GM19395 (cell line): ENCODE results near the gene HDAC4.

ENCODE experiments used
- ATAC-seq: cut with Tn5 transposase; IDR thresholded peaks from one replicate; pipeline ENCODE4 v1.9.1; 2021; ENCODE audit warnings: mild to moderate bottlenecking, moderate library complexity; ENCODE audit not compliant: unreplicated experiment

The HDAC4 gene

DNA sequence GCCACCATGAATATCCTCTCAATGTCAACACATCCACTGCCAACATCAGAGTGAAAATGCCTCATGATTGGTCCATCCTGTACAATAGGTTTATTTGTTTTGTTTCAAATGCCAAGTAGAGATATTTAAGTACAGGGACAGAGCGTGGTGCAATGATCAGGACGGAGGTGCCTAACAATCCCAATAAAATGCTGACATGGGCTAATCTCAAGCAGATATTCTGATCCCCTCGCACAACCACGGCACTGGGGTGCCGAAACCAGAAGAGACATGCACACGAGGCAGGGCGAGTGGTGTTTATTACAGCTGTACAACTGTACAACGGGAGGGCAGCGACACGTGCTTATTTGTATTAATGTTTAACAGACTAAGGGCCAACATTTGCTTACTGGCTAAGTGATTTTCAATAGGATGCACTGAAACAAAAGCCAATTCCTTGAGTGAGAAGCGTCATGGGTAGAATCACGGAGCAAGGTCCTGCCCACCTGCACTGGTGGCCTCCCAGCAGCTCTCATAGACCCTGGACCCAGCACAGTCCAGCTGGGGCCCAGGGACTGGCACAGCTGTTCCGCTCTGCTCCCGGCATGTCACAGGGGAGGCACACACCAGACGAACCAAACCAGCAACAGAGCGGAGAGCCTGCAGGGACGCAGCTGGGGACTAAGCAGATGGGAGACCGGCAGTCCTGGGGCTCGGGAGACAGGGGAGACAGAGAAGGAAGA, 101.4 kb downstream of the HDAC4 start:
- no peak for ATAC-seq

DNA sequence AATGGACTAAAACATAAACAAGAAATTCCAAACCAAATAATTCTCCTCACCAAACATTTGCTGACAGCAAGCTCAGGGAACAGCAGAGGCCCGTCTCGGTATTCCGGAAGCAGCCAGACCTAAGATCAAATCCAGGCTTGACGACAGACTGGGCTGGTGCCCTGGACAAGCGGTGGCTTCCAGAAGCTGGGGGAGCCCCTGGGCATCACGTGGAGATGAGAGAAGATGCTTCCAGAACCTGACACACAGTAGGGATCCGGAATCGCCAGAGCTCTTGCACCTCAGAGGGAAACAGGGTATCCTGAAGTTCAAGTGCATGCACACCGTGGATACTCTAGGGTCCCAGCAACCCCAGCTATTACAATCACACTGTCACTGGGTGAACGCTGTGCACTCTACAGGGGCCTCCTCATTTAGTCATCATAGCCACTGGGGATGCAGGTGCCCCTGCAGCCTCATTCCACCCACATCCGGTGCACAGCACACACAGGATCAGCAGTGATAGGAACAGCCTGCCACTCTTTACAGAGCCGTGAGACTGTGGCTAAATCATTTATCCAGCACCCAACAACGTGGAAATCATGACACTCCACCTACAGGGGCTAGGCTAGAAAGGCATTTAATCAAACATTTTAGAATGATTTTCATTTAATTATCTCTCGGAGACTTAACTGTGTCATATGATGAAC, 102.6 kb downstream of the HDAC4 start:
- ATAC-seq = no peak

DNA sequence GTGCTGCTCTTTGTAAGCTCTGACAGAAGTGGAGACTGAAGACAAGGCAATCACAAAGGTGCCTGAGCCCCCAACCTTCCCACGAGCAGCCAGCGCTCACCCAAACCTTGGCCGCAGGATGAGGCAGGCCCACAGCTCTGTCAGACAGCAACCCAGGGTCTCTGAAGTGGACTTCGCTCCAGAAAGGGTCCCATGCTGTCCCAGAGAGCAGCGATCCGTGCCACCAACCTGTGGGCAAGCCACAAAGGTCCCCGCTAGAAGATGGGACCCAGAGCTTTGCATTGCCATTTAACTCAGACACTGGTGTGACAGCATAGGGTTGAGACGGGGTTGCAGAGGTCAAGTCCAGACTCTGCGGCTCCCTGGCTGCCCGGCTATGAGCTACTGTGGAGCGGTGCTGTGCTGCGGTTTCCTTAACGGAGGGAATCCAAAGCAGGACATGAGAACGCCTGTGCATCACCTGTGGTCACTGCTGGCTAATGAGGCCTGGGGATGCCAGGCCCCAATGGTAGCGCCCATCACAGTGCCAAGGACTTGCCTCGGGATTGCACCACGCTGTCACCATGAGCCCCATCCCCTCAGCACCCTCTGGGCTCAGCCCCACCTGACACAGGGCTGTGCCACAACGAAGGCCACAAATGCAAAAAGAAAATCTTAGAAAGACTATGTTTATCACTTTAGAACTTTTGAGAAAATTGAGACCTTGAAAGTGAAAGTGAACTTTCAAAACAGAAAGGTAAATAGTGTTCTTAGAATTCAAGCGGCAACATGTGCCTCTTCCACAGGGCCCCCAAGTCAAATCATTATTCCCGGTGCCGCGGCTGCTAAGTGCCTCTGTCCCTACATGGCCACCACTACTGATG, 103.4 kb downstream of the HDAC4 start:
- no peak for ATAC-seq

DNA sequence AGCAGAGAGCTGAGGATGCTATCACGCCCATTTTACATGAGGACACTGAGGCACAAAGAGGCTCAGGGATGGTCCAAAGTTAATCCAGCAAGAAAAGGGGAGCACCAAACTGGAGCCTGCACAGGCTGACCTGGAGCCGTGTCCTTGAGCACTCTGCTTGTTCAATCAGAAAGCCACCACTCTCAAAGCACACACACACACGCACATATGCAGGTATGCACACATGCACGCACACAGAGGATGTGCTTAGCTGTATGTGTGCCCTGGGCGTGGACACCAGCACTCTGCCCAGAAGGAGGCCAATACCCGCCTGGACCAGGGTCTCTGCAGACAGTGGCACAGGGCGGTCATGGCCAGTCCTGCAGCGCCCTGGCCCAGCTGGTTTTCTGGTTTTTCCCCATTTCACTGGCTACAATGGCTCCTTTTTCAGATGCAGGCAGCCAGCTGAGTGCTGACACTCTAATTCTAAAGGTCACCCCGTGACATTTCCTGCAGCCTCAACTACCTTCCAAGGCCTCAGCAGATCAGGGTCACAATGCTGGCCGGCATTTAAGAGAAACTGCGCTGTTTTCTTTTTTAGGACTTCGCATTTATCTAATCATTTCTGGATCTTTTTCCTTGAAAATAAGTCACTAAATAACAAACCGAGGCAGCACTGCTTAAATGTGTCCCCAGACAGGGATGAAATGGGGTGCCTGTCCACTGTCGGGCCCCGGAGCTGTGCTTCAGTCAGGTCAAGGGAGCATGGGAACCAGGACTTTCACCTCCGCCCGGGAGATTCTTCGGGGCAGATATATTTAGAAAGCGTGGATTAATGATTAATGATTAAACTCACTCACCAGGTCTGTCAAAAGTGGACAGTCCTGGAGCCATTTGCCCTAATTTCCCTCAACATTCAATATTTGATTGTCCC, 104.5 kb downstream of the HDAC4 start:
- ATAC-seq = no peak

DNA sequence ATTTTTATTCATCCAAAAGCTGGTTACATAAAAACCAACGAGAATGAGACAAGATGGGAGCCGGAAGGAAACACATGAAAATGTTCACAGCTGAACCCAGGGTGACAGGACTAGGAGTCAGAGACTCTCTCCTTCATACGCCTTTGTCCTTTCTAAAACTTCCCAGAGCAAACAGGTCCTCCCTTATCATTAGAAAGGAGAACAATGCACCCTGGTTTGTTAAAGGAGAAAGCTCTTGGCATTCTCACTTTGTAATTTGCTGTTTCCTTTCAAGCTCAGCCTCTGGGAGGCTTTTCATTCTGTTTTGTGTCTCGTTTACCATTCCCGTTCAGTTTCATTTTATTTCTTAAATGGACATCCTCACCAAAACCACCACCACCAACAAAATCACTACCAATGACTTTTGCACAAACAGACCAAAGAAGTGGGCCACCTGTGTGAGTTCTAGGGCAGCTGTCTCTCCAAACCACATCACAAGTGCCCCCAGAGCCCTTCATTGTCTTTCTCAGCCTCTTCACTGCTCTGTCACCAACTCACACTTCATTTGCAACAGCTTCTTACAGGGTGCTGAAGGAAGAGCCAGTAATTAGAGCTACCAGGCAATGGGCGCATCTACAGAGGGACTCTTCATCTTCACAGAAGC, 105.3 kb downstream of the HDAC4 start:
- ATAC-seq = no peak

DNA sequence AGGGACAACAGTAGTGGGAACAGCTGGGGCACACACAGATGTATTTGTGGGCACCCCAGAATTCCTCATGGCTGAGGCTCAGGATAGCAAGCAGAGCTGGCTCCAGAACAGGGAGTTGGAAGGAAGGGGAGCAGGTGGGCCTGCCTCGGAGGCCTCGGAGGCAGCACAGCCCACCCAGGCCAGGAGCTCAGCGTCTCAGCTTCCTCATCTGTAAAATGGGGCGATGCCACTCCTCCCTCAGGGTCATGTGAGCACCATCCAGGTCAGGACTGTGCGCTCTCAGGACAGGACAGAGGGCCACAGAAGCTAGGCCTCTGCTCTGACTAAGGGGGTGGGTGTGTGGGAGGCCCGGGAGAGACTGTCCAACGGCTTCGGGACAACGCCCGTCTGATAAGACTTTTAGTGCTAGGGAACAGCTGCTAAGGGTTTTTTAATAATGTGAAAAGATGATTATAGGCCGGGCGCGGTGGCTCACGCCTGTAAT, 106.2 kb downstream of the HDAC4 start:
- ATAC-seq = no peak

DNA sequence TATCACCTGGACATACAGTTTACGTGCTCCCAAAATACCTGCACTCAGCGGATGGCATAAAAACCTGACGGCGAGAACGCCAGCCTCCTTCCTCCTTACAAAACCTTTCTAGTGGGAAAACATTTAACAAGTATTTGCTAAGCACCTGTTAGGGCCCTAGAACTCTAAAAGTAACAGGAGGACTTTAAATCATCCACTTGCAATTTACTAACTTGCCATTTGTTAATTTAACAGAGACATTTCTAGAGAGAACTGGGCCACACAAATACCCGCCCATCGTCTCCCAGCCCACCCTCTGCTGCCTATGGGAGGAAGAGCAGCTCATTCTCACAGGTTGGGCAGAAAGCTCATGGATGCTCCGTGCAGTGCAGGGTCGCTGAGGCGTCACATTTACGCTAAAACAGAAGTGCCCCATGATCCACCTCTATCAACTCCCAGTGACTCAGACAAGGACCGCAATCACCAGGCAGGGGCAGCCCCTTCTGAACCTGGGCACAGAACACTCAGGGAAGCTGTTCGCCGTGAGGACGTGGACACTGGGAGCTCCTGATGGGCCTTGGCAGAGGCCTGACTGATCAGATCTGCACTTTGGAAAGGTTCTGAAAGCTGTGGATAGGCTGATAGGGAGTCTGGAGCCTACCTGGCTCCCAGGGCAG, 106.9 kb downstream of the HDAC4 start:
- ATAC-seq = peak; percentile 75

DNA sequence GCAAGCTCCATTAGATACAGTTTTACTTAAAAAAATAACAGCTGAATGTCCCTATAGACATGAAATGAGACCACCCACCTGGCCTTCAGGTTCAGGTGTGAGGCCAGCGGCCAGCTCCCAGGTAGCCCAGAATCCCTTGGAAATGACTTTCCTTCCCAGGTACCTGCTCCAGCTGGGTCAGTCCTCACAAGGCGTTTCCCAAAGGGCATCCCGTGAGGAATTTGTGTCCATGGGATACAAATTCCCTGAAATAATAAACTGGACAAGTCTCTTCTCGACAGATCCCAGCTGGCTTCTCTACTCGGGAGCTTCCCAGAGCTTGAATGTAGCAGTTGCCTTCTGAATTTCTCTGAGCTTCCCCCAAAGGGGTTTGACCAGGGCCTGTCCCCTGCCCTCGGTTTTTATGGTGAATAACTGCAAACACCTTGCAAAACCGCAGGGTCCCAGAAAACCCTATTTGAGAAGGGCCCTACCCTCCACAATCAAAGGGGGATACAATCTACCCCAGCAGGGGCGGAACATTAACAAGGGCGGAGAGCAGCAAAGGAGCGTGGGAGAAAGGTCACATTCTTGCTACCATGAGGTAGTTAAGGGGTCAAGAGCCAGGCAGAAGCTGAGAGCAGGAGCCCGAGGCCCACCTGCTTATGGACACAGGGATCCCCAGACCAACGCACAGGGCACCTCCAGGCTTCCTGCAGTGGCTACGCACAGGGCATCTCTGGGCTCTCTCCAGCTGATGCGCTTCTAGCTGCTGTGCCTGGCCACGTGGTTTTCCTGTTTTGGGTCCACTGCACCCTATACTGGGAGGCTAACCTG, 107.7 kb downstream of the HDAC4 start:
- ATAC-seq = no peak

DNA sequence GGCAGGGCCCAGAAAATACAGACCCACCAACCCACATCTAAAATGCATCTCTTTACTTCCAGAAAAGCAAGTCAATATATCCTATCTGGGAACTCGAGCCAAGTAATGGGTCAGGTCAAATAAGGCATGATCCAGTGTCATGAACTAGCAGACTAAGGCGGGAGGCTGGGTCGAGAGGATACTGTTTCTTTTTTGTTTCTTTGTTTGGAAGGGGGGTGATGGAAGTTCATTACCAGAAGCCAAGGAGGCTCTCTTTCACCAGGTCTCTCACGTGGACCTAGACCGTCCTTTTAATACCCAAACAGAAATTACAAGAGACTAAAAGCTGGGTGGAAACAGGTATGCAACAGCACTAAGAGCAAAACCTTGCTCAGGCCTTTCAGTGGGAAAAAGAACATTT, 108.3 kb downstream of the HDAC4 start:
- ATAC-seq = no peak

DNA sequence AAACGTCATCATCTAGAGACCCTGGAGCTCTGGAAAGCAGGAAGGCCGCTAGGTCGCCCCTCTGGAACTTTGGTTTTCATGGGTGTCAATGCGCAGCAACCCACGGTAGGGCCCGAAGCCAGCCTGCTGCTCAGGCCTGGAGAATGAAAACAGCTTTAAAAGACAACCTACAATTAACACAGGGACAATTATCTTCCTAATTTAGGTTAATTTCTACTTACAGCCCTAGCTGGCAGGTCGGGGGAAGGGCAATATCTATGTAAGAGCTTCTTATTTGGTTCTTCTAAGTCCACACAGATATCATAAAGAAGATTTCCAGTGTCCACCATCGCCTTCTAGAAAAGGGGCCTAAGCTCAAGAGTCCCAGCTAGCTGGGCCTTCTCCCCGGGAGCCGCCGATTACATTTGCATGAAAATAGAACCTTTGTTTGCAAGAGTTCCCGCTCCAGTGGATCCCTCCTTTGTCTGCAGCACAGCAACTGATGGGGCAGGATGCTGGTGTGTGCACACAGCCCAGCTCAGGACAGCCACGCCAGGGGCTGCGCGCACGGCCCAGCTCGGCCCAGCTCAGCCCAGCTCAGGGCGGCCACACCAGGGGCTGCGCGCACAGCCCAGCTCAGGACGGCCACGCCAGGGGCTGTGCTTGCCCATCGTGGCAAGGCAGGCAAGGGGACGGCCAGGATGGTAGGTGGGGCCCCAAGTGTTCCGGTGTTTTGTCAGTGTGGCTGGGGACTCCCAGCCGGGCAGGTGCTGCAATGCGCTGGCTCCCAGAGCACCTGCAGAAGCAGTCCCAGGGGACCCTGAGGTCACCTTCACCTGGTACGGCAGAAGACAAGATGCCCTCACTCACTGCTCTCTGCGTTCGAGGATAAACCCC, 109.1 kb downstream of the HDAC4 start:
- no peak for ATAC-seq

DNA sequence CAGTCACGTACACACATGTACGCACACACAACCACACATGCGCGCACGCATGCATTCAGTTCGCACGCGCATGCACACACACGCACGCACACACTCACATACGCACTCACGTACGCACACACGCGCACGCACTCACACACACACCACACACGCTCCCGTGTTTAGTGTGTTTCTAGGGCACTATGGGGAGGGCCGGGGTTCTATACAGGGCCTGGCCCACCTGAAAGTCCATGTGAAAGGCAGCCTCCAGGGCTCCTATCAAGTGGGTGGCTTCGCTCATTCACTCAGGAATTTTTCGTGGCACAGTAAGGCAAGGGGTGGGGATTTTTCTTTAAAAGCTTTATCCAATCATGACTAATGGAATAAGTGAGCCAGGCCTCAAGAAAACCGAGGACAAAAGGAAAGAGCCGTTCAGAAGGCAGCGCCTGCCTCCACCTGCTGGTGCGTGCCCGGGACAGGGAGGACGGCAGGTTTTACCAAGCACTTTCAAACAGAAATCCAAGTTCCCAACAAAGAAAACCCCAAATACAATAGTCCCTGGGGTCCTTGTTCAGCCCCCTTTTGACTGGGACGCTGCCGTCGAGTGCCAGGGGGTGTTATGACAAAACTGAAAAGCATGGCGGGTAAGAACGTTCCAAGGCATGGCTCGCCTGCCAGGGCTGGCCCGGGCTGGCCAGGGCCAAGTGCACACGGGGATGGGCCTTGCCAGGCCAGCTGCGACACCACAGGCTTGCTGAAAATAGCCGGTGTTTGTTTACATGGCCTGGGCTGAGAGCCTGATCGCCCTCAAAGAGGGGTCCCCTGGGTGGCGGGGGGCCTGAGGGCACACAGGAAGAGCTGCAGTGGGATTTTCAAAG, 110.0 kb downstream of the HDAC4 start:
- no peak for ATAC-seq

DNA sequence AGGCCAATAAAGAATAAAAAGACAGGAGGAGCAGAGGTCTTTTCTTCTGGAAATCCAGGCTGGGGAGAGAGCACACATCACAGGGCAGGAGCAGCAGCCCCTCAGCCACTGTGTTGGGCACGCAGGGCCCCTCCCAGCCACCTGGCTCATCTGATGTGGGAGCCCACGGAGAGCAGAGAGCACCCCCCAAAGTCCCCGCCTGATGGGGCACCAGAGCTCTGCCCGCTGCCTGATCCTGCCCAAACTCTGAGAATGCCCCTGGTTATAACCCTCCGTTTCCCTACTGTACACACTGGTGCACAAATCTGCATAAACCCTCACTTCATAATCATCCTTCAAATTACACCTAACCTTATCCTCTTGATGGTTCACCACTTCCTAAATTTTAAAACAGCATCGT, 111.3 kb downstream of the HDAC4 start:
- peak; percentile 20 for ATAC-seq

DNA sequence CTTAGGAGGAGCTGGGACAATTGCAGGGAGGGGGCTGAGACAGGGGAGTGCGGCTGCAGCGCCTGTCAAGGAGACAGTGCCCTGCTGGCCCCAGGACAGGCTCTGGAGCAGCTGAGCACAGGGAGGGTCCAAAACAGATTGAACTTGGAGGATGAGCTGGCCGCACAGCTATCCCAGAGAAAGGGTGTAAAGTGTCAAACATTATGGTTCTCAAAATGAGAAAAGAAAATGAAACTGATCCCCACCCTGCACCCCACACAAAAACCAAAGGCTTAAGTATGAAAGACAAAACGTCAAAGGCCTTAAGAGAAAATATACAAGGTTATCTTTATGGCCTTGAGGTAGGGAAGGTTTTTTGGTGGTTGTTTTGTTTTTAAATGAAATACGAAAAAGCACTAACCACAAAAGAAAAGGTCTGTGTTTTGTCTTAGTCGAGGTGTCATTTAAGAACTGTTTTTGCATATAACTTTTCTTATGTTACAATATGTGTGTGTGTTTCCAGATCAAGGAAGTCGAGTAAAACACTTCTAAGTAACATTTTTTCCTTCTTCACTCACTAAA, 111.8 kb downstream of the HDAC4 start:
- peak; percentile 78 for ATAC-seq

DNA sequence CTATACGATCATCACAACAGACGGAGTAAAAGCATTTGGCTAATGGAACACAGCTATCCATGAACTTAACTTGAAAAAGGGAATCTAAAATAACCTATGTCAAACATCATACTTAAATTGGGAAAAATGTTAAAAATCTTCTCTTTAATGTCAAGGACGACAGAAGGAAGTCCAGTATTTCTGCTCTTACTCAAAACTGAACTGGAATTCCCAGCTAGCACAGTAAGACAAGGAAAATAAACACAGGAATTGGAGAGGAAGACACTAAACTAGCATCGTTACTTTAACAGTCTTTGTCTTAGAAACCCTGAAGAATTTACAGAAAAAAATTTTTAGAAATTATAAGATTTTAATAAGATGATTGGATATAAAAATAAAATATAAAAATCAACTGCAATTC, 112.6 kb downstream of the HDAC4 start:
- no peak for ATAC-seq

DNA sequence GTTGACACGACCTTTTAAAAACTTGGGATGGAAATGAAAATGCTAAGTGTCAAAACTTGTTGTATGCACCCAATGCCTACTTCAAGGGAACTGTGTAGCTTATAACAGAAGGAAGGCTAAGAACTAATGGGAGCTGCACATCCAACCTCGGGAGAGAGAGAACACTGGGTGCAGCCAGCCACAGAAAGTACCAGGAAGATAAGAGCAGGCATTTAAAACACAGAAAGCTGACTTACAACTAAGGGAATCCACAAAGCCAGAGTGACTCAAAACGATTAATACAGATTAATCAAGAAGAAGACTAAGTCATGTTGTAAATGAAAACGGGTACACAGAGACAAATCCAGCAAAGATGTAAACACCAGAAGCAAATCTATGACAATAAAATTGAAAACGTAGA, 113.4 kb downstream of the HDAC4 start:
- no peak for ATAC-seq

DNA sequence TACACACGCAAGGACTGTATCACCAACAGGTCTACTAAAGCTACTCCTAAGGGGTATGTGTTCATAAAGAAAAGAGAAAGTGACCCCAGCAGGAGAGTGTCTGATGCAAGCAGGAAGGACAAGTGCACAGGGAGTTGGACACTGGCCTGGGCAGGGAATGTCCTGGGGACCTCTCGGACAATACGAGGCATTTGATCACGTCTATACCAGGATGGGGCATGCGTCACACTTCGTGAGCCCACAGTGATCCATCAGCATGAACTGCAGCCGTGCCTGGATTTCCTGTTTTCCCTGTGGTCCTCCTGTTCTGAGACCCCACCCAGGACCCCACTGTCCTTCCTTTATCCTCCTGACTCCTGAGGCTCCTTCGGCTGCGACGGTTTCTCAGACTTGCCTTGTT, 113.9 kb downstream of the HDAC4 start:
- ATAC-seq = no peak

DNA sequence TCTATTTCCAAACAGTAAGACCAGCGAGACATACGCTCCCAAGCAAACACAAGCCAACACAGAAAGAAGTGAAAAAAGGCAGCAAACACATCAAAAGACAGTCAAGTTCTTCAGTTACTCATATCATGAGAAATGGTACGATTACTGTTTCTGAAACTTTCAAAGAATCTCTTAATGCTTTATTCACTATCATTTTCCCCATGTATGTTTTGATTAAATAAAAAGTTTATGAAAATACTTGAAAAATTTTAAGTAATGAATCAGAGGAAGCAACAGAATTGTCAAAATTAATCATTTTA, 114.9 kb downstream of the HDAC4 start:
- ATAC-seq = no peak
